OCI-LY1 (cell line): ENCODE measurements around the gene KCP.

Experiments used
- H2AFZ ChIP-seq: fragments of 200-600 bp; sonication (generic), shearing (Covaris generic); 2 replicates; pipeline ENCODE4 v1.6.0; 2014; ENCODE audit warnings: antibody characterized with exemption, mild to moderate bottlenecking, low read length
- H3F3A ChIP-seq: fragments of 200-600 bp; sonication (generic), shearing (Covaris generic); 2 replicates; pipeline ENCODE4 v1.6.0; 2014; ENCODE audit warnings: mild to moderate bottlenecking, antibody characterized with exemption, low read length, moderate library complexity; ENCODE audit not compliant: insufficient read depth
- H3K27ac ChIP-seq: fragments of 200-600 bp; sonication (generic); 2 replicates; pipeline ENCODE4 v1.5.1; 2014; ENCODE audit warnings: low read length, mixed run types, mild to moderate bottlenecking, low read depth; ENCODE audit not compliant: poor library complexity, severe bottlenecking
- H3K27me3 ChIP-seq: fragments of 200-600 bp; sonication (generic); 2 replicates; pipeline ENCODE4 v1.6.0; 2014; ENCODE audit warnings: antibody characterized with exemption, mild to moderate bottlenecking, low read length, moderate library complexity; ENCODE audit not compliant: insufficient read depth
- H3K36me3 ChIP-seq: fragments of 200-600 bp; sonication (generic); 2 replicates; pipeline ENCODE4 v1.6.1; 2014; ENCODE audit warnings: mild to moderate bottlenecking, antibody characterized with exemption, low read length, moderate library complexity, mixed read lengths; ENCODE audit not compliant: insufficient read depth
- H3K4me1 ChIP-seq: fragments of 200-600 bp; sonication (generic); 2 replicates; pipeline ENCODE4 v1.5.1; 2014; ENCODE audit warnings: mild to moderate bottlenecking, low read length, moderate library complexity; ENCODE audit not compliant: insufficient read depth, severe bottlenecking
- H3K4me2 ChIP-seq: fragments of 200-600 bp; sonication (generic), shearing (Covaris generic); 2 replicates; pipeline ENCODE4 v1.6.1; 2014; ENCODE audit warnings: low read length
- H3K4me3 ChIP-seq: fragments of 200-600 bp; sonication (generic); 2 replicates; pipeline ENCODE4 v1.5.1; 2014; ENCODE audit warnings: low read length, low read depth, mild to moderate bottlenecking, mixed read lengths; ENCODE audit not compliant: poor library complexity, severe bottlenecking
- H3K79me2 ChIP-seq: fragments of 200-600 bp; shearing (Covaris generic); 2 replicates; pipeline ENCODE4 v1.6.1; 2016; ENCODE audit warnings: mixed run types, low read length, mixed read lengths; ENCODE audit not compliant: insufficient read depth
- H3K9ac ChIP-seq: fragments of 200-600 bp; sonication (generic), shearing (Covaris generic); 2 replicates; pipeline ENCODE4 v1.6.1; 2014; ENCODE audit warnings: mild to moderate bottlenecking, low read length, mixed read lengths
- H3K9me2 ChIP-seq: fragments of 200-600 bp; sonication (generic), shearing (Covaris generic); 2 replicates; pipeline ENCODE4 v1.6.1; 2014; ENCODE audit warnings: low read depth, mild to moderate bottlenecking, low read length, mixed read lengths
- H3K9me3 ChIP-seq: fragments of 200-600 bp; shearing (Covaris generic); 2 replicates; pipeline ENCODE4 v1.6.1; 2014; ENCODE audit warnings: low read length, mixed read lengths
- H4K20me1 ChIP-seq: fragments of 200-600 bp; sonication (generic), shearing (Covaris generic); 2 replicates; pipeline ENCODE4 v1.6.0; 2016; ENCODE audit warnings: mild to moderate bottlenecking, low read length; ENCODE audit not compliant: insufficient read depth
- CTCF ChIP-seq: fragments of 200-600 bp; sonication (generic), shearing (Covaris generic); IDR thresholded peaks from 2 replicates; pipeline ENCODE4 v1.5.1; 2017; ENCODE audit warnings: mild to moderate bottlenecking, antibody characterized with exemption, low read length, moderate library complexity, mixed read lengths
- EZH2 ChIP-seq: fragments of 200-600 bp; sonication (generic), shearing (Covaris generic); IDR thresholded peaks from 2 replicates; pipeline ENCODE4 v1.8.0; 2017; ENCODE audit warnings: borderline replicate concordance, mixed run types, mild to moderate bottlenecking, antibody characterized with exemption, low read length, moderate library complexity, mixed read lengths

KCP gene

GRCh38 chr7:128832880-128833147 is 77.7 kb downstream of the KCP start:
- H3K9me2 ChIP-seq = no peaks in the 10 kb centered on the region
- H3K27me3 ChIP-seq = peaks cover 21% of the 10 kb centered on the region
- H3K36me3 ChIP-seq = no peaks in the 10 kb centered on the region
- no peak overlapping the region for H3K4me2 ChIP-seq
- H3K27ac ChIP-seq = no peak overlapping the region
- H3K4me1 ChIP-seq = no peaks in the 10 kb centered on the region
- H3K9ac ChIP-seq = no peak overlapping the region
- TF ChIP-seq CTCF = no peak
- no peaks in the 10 kb centered on the region for H3K9me3 ChIP-seq
- no peaks in the 10 kb centered on the region for H4K20me1 ChIP-seq
- H3F3A ChIP-seq = no peaks in the 10 kb centered on the region
- H3K79me2 ChIP-seq = no peaks in the 10 kb centered on the region
- no peak overlapping the region for H2AFZ ChIP-seq
- H3K4me3 ChIP-seq = no peak overlapping the region

GRCh38 chr7:128831994-128832879 is 78.3 kb downstream of the KCP start:
- H3K4me2 ChIP-seq = no peak overlapping the region
- no peaks in the 10 kb centered on the region for H3K79me2 ChIP-seq
- H3K36me3 ChIP-seq = no peaks in the 10 kb centered on the region
- TF ChIP-seq CTCF = no peak
- no peak for TF ChIP-seq EZH2
- H3F3A ChIP-seq = no peaks in the 10 kb centered on the region
- H3K27ac ChIP-seq = no peak overlapping the region
- H3K4me1 ChIP-seq = no peaks in the 10 kb centered on the region
- no peaks in the 10 kb centered on the region for H3K9me3 ChIP-seq
- H2AFZ ChIP-seq = no peak overlapping the region
- no peak overlapping the region for H3K4me3 ChIP-seq
- no peak overlapping the region for H3K9ac ChIP-seq
- no peaks in the 10 kb centered on the region for H3K9me2 ChIP-seq
- H4K20me1 ChIP-seq = no peaks in the 10 kb centered on the region
- peaks cover 21% of the 10 kb centered on the region for H3K27me3 ChIP-seq

GRCh38 chr7:128831178-128831993 is 79.1 kb downstream of the KCP start:
- Histone ChIP-seq H3K4me1 (no peaks in the 10 kb centered on the region), H3K9me3 (no peaks in the 10 kb centered on the region), H3K4me2 (no peak overlapping the region), H3K36me3 (no peaks in the 10 kb centered on the region), H3F3A (no peaks in the 10 kb centered on the region), H3K27me3 (peaks cover 24% of the 10 kb centered on the region), H3K9me2 (no peaks in the 10 kb centered on the region), H3K4me3 (no peak overlapping the region), H3K79me2 (no peaks in the 10 kb centered on the region), H2AFZ (no peak overlapping the region), H3K27ac (no peak overlapping the region), H4K20me1 (no peaks in the 10 kb centered on the region), H3K9ac (no peak overlapping the region)
- TF ChIP-seq EZH2 = no peak
- no peak for TF ChIP-seq CTCF
